Left lung (tissue), 10 donors: ENCODE data around the gene CSF1R. TPM values are rescaled to one million over a fixed set of nuclear protein-coding genes. Genes with fewer than 3 reads are reported as not detected.

Source experiments
- ATAC-seq: fragments of 200-7000 bp; cut with Tn5 transposase; one replicate; pipeline ENCODE4 v1.9.1; 2020; ENCODE audit warnings: moderate library complexity
- DNase-seq, 4 donors: peaks; one replicate each; pipeline ENCODE4 v3.0.0-alpha.2; 2013 to 2020
- H3K27ac ChIP-seq, 2 donors: fragments of 200-600 bp; sonication (generic) in 1 of 2; one replicate each; pipeline versions ENCODE4 v1.5.0 to v1.8.0; 2020 to 2021
- H3K27me3 ChIP-seq, 2 donors: fragments of 200-600 bp; sonication (generic) in 1 of 2; one replicate each; pipeline versions ENCODE4 v1.5.0 to v1.8.0; 2020 to 2021
- H3K36me3 ChIP-seq, 2 donors: fragments of 200-600 bp; sonication (generic) in 1 of 2; one replicate each; pipeline versions ENCODE4 v1.5.0 to v1.8.0; 2020 to 2021
- H3K4me1 ChIP-seq, 2 donors: fragments of 200-600 bp; one replicate each; pipeline ENCODE4 v1.8.0; 2021
- H3K4me3 ChIP-seq, 2 donors: fragments of 200-600 bp; sonication (generic) in 1 of 2; one replicate each; pipeline versions ENCODE4 v1.5.0 to v1.8.0; 2020 to 2021; ENCODE audit warnings: mild to moderate bottlenecking in 1 of 2
- H3K9me3 ChIP-seq, 2 donors: fragments of 200-600 bp; sonication (generic) in 1 of 2; one replicate each; pipeline versions ENCODE4 v1.5.0 to v1.8.0; 2020 to 2021
- CTCF ChIP-seq, 2 donors: fragments of 200-600 bp; sonication (generic) in 1 of 2; IDR thresholded peaks; one replicate each; pipeline versions ENCODE4 v1.5.0 to v1.8.0; 2021; ENCODE audit warnings: antibody characterized with exemption in 2 of 2
- intact Hi-C, 2 donors: fragments of 100-400 bp; cut with DNase I; formaldehyde crosslinking; loops; one replicate each; pipeline versions ENCODE4 v1.11.2 to v1.14.2; 2022
- polyA plus RNA-seq, 6 donors: library from polyadenylated mRNA; unstranded; fragments of 120-200 nt; gene quantifications; one replicate each; pipeline ENCODE4 v1.2.1, GENCODE V29; 2013; ENCODE audit not compliant: insufficient read length in 6 of 6
- total RNA-seq, 2 donors: library from RNA; stranded (reverse); fragmentation: NEBNext Ultra II Directional; extraction: Animal tissue kit (Norgen Biotek cat#: 25700); gene quantifications; one replicate each; pipeline ENCODE4 v1.2.1, GENCODE V29; 2021
- donor health status: DM: no; HTN: yes; CAD: no.
- donor health status: DM: no; HTN: no; CAD: no.

The CSF1R gene
- total and polyA plus RNA-seq, 8 donors, result 22.7 to 93.1 (median 26.0) TPM

GRCh38 chr5:150129454-150129812 lies 43.1 kb upstream of the CSF1R start:
- H3K36me3 ChIP-seq, result peaks cover 0 to 4% of the 10 kb centered on the region in 2 donors
- H3K4me1 ChIP-seq, result peaks cover 7 to 9% of the 10 kb centered on the region in 2 donors
- no peak overlapping the region for H3K4me3 ChIP-seq
- ATAC-seq, result no peak
- no peak overlapping the region for H3K27ac ChIP-seq
- no peaks in the 10 kb centered on the region for H3K9me3 ChIP-seq
- H3K27me3 ChIP-seq, result no peaks in the 10 kb centered on the region
- no peak for DNase-seq
- TF ChIP-seq CTCF (IDR thresholded peaks at IDR 0.05), result no peak
- intact Hi-C loops, result no loop called here

- DNase-seq (no peak), ATAC-seq (no peak)
- Histone ChIP-seq H3K27me3 (no peaks in the 10 kb centered on the region), H3K36me3 (peaks cover 0 to 15% of the 10 kb centered on the region in 2 donors), H3K9me3 (no peaks in the 10 kb centered on the region), H3K27ac (no peak overlapping the region), H3K4me1 (peaks cover 7 to 33% of the 10 kb centered on the region in 2 donors), H3K4me3 (no peak overlapping the region)
- no peak for TF ChIP-seq CTCF (IDR thresholded peaks at IDR 0.05)
- intact Hi-C loops, result no loop called here
These were observed 40.5 kb upstream of the CSF1R start for GRCh38 chr5:150126921-150127265.

- ATAC-seq, result no peak
- no peak for TF ChIP-seq CTCF (IDR thresholded peaks at IDR 0.05)
These were observed 40.0 kb upstream of the CSF1R start for GRCh38 chr5:150126199-150126920.

GRCh38 chr5:150125334-150125733 lies 39.0 kb upstream of the CSF1R start:
- intact Hi-C loops, result no loop called here
- Histone ChIP-seq H3K27me3 (no peaks in the 10 kb centered on the region), H3K4me3 (no peak overlapping the region), H3K36me3 (peaks cover 0 to 15% of the 10 kb centered on the region in 2 donors), H3K4me1 (peaks cover 7 to 33% of the 10 kb centered on the region in 2 donors), H3K27ac (no peak overlapping the region), H3K9me3 (no peaks in the 10 kb centered on the region)
- no peak for TF ChIP-seq CTCF (IDR thresholded peaks at IDR 0.05)
- no peak for ATAC-seq
- no peak for DNase-seq

More at GRCh38 chr5:150126199-150126920, 40.0 kb upstream of the CSF1R start:
- H3K27me3 ChIP-seq, result no peaks in the 10 kb centered on the region
- H3K36me3 ChIP-seq, result peaks cover 0 to 15% of the 10 kb centered on the region in 2 donors
- intact Hi-C loops, result no loop called here
- H3K4me3 ChIP-seq, result no peak overlapping the region
- peaks cover 7 to 33% of the 10 kb centered on the region in 2 donors for H3K4me1 ChIP-seq
- no peak for DNase-seq
- H3K27ac ChIP-seq, result no peak overlapping the region
- no peaks in the 10 kb centered on the region for H3K9me3 ChIP-seq

- Histone ChIP-seq H3K4me1 (peaks cover 0 to 26% of the 10 kb centered on the region in 2 donors), H3K36me3 (peaks cover 0 to 15% of the 10 kb centered on the region in 2 donors), H3K9me3 (no peaks in the 10 kb centered on the region), H3K4me3 (no peak overlapping the region), H3K27ac (no peak overlapping the region), H3K27me3 (no peaks in the 10 kb centered on the region)
- ATAC-seq, result no peak
- TF ChIP-seq CTCF (IDR thresholded peaks at IDR 0.05), result no peak
- DNase-seq, result no peak
- intact Hi-C loops, result no loop called here
These were observed 38.2 kb upstream of the CSF1R start for GRCh38 chr5:150124596-150124995.
